GM12872 (cell line): ENCODE data around the gene ABCA2.

Experiments
- TF ChIP-seq, protein P1 (sequence below): IDR thresholded peaks from 3 replicates; pipeline ENCODE4 v1.5.1; 2011; ENCODE audit warnings: low read depth, mild to moderate bottlenecking, low read length, moderate library complexity; ENCODE audit not compliant: insufficient read depth

Gene ABCA2

GRCh38 chr9:137046088-137046787 lies 18.2 kb upstream of the ABCA2 start, which contains the start of gene NPDC1:
TSS of gene NPDC1 (minus strand) at chr9:137046177. CDS start at chr9:137045989, 188 bp downstream.
- TF ChIP-seq, protein P1, sequence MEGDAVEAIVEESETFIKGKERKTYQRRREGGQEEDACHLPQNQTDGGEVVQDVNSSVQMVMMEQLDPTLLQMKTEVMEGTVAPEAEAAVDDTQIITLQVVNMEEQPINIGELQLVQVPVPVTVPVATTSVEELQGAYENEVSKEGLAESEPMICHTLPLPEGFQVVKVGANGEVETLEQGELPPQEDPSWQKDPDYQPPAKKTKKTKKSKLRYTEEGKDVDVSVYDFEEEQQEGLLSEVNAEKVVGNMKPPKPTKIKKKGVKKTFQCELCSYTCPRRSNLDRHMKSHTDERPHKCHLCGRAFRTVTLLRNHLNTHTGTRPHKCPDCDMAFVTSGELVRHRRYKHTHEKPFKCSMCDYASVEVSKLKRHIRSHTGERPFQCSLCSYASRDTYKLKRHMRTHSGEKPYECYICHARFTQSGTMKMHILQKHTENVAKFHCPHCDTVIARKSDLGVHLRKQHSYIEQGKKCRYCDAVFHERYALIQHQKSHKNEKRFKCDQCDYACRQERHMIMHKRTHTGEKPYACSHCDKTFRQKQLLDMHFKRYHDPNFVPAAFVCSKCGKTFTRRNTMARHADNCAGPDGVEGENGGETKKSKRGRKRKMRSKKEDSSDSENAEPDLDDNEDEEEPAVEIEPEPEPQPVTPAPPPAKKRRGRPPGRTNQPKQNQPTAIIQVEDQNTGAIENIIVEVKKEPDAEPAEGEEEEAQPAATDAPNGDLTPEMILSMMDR: peak; percentile 94

- TF ChIP-seq, protein P1: no peak
Observed at GRCh38 chr9:137045294-137046087, 17.5 kb upstream of the ABCA2 start.

DNA sequence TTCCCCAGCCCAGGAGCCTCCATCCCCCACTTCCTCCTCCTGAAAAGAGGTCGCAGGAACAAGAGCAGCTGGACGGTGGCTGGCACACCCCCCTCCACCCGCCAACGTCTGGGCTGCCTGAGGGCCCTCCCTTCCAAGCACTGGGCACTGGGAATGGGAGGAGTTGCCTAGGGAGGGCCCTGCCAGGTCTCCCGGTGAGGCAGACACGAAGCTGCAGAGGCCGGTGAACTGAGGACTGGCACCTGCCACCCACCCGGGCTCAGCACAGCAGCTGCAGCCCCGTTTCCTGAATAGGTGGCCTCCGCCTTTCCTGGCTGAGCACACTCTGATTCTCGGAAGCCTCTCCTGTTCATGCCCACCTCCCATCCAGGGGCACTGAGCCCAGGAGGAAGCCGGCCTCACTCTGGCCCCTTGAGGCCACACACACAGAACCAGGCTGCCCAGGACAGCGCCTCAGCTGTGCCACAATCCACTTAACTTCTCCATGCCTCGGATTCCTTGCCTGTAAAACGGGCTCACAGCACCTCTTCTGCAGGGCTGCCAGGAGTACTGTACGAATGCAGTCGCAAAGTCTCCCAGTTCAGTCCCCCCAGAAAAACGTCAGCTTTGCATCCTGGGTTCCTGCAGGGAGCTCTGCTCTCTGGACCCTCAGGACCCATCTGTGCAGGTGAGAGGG lies 16.6 kb upstream of the ABCA2 start:
- TF ChIP-seq, protein P1: no peak

GRCh38 chr9:137044037-137044436 lies 16.0 kb upstream of the ABCA2 start:
- TF ChIP-seq, protein P1: no peak

GRCh38 chr9:137042751-137043727 lies 15.0 kb upstream of the ABCA2 start:
- TF ChIP-seq, protein P1: no peak

DNA sequence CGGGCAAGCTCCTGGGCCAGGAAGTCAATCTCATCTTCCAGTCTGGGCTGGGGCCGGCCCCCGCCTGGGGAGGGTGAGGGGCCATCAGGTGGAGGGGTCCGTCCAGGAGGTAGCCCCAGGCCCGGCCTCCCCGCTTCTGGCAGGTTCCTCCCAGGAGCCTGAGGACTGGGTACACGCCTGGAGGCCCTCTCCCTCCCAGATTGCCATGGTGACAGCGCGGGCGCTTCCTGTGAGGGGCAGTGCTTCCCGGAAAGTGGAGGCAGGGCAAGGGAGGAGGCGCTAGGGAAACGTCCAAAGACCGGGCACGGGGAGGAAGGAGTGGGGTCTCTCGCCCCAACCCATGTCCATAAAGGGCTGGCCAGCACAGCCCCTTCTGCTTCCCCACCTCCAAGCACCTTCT lies 13.1 kb upstream of the ABCA2 start:
- TF ChIP-seq, protein P1: no peak
